Endothelial cell of umbilical vein (primary cell): ENCODE measurements around the gene OR10J5.
"Not testable (repeated sequence)": the region's sequence is repeated elsewhere in the genome, so short reads cannot be mapped to it uniquely, and the experiment has no call there.

Source experiments
- POLR2A ChIP-seq: IDR thresholded peaks from 2 replicates; pipeline ENCODE4 v1.6.1; 2012; ENCODE audit warnings: low read depth, mild to moderate bottlenecking, control low read depth, low read length
- POLR2AphosphoS5 ChIP-seq: IDR thresholded peaks from 2 replicates; pipeline ENCODE4 v1.6.1; 2012; ENCODE audit warnings: low read depth, mild to moderate bottlenecking, control low read depth, low read length, moderate library complexity; ENCODE audit not compliant: insufficient read depth
- TF ChIP-seq, protein P1 (sequence below), 2 donors: IDR thresholded peaks; 1 replicate in 1 of 2; 2 replicates in 1 of 2; pipeline ENCODE4 v1.5.1; 2011; ENCODE audit warnings: low read length in 2 of 2, mild to moderate bottlenecking in 2 of 2, moderate library complexity in 2 of 2, control low read depth in 1 of 2, inconsistent platforms in 1 of 2, low read depth in 1 of 2; ENCODE audit not compliant: insufficient read depth in 1 of 2; ENCODE audit errors: extremely low read depth in 1 of 2
- TF ChIP-seq, protein P2 (sequence below): IDR thresholded peaks from 2 replicates; pipeline ENCODE4 v1.6.1; 2011; ENCODE audit not compliant: insufficient read depth, insufficient read length

- TF ChIP-seq, protein P1, sequence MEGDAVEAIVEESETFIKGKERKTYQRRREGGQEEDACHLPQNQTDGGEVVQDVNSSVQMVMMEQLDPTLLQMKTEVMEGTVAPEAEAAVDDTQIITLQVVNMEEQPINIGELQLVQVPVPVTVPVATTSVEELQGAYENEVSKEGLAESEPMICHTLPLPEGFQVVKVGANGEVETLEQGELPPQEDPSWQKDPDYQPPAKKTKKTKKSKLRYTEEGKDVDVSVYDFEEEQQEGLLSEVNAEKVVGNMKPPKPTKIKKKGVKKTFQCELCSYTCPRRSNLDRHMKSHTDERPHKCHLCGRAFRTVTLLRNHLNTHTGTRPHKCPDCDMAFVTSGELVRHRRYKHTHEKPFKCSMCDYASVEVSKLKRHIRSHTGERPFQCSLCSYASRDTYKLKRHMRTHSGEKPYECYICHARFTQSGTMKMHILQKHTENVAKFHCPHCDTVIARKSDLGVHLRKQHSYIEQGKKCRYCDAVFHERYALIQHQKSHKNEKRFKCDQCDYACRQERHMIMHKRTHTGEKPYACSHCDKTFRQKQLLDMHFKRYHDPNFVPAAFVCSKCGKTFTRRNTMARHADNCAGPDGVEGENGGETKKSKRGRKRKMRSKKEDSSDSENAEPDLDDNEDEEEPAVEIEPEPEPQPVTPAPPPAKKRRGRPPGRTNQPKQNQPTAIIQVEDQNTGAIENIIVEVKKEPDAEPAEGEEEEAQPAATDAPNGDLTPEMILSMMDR (IDR thresholded peaks at IDR 0.05; ENCODE audit: extremely low read depth in 1 of 2, insufficient read depth in 1 of 2, low read depth in 1 of 2, low read length in 2 of 2) = not testable (repeated sequence)
- not testable (repeated sequence) for TF ChIP-seq POLR2A, POLR2AphosphoS5
- TF ChIP-seq, protein P2, sequence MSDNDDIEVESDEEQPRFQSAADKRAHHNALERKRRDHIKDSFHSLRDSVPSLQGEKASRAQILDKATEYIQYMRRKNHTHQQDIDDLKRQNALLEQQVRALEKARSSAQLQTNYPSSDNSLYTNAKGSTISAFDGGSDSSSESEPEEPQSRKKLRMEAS = not testable (repeated sequence)
These were observed 11.0 kb downstream of the OR10J5 start for GRCh38 chr1:159524792-159525191.
